ENCODE data around the gene EFL1. TPM values are rescaled to one million over a fixed set of nuclear protein-coding genes. Genes with fewer than 3 reads are reported as not detected.
"Not testable (repeated sequence)": the region's sequence is repeated elsewhere in the genome, so short reads cannot be mapped to it uniquely, and the experiment has no call there.

The EFL1 gene
- total RNA-seq, 1 donor from 2014 or later = 18.1 TPM

DNA sequence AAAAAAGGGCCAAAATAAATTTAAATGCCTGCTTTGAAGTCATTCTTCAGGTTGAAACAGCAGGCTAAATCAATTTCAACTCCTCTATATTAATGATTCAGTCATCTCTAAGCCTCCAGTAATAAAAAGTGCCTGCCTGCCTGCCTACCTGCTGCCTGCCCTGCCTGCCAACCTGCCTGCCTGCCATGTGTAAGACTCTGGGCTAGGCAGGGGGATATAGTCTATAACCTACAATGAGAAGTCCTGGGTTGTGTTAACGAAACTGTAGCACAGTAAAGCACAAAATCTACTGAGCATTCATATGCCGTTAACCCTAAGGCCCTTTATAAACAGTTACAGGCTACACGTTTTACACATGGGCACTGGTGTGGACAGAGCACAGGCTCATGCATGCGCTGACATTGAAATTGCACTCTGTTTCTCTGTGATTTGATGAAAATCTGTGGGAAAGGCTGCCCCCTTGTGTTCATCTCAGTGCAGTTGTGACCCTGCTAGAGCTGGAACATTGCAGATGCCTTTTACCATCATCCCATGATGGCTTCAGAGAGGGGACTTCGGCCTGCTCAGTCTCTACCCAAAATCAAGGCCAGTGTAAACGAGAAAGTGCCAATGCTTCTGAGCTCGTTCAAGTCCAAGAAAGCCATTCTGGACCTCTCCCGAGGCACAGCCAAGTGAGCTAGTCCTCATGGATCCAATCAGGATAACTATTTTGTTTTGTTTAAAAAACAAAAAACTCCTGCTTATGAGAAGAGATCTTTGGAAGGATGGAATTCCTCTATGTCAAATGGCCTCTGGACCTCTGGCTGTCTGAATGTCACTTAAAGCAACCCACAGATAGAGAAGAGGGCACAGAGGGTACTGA is 64.6 kb downstream of the EFL1 start:
- Mint-ChIP-seq H3K4me1 (peaks cover 9% of the 10 kb centered on the region), H3K27ac (no peak overlapping the region), H3K27me3 (no peaks in the 10 kb centered on the region), H3K9me3 (no peaks in the 10 kb centered on the region), H3K4me3 (no peak overlapping the region), H3K36me3 (ENCODE audit: low read depth) (peaks cover 13% of the 10 kb centered on the region)
- ChIA-PET CTCF (interaction anchor here (0.8 to 1.2 kb wide), 5 partner anchors 11 to 720 kb away, joined by 3 to 8 read pairs (median 6); no protein-coding TSS in a partner anchor), POLR2A (no interaction called here)
- intact Hi-C loops (cut with micrococcal nuclease) = loop anchor here (1.0 to 2.0 kb wide), 3 partner anchors 90 to 787 kb away; no protein-coding TSS in a partner anchor
- TF ChIP-seq, protein P1, sequence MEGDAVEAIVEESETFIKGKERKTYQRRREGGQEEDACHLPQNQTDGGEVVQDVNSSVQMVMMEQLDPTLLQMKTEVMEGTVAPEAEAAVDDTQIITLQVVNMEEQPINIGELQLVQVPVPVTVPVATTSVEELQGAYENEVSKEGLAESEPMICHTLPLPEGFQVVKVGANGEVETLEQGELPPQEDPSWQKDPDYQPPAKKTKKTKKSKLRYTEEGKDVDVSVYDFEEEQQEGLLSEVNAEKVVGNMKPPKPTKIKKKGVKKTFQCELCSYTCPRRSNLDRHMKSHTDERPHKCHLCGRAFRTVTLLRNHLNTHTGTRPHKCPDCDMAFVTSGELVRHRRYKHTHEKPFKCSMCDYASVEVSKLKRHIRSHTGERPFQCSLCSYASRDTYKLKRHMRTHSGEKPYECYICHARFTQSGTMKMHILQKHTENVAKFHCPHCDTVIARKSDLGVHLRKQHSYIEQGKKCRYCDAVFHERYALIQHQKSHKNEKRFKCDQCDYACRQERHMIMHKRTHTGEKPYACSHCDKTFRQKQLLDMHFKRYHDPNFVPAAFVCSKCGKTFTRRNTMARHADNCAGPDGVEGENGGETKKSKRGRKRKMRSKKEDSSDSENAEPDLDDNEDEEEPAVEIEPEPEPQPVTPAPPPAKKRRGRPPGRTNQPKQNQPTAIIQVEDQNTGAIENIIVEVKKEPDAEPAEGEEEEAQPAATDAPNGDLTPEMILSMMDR (IDR thresholded peaks at IDR 0.05) = peak; percentile 37
- DNase-seq = peak; percentile 18
- peak; percentile 83 for ATAC-seq (ENCODE audit: low read depth)

DNA sequence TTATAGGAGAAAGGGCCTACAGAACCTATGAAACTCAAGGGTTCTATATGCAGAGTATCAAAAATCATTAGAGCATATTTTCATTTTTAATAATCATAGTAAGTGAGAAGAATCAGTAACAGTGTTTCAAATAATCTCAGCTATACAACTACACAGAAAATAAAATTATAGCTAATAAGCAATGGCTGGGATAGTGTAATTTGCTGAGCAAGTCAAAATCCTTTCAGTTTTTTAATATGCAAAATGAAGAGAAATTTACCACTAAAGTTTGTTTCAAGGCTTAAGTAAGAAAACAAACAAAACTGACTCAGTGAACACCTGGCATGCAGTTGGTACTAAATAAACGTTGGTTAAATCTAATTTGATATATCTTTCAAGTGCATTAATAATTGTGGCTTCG is 66.2 kb downstream of the EFL1 start:
- H3K36me3 Mint-ChIP-seq (ENCODE audit: low read depth) = peaks cover 16% of the 10 kb centered on the region
- intact Hi-C loops (cut with micrococcal nuclease) = loop anchor here (2.0 kb wide), 1 partner anchor 786 kb away; no protein-coding TSS in a partner anchor
- POLR2A ChIA-PET = no interaction called here

DNA sequence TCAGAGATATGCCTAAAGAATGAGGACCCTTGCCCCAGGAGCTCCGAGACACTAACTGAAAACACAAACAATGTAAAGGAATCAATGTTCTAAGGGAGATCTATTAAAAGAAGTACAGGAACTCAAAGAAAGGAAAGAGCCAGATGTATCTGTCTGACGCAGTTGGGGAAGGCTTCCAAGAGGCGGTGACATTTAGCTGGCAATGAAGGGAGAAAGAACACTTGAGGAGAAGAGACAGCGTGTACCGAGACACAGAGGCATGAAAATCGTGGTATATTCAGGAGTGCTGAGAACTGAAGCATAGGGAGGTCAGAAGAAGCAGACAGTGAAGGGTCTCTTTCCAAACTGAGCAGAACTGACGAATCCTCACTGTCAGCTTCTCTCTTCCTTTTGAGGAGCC is 66.7 kb downstream of the EFL1 start:
- DNase-seq; H3K27me3 Mint-ChIP-seq; H3K4me1 Mint-ChIP-seq; POLR2A ChIA-PET; H3K27ac Mint-ChIP-seq; ATAC-seq (ENCODE audit: low read depth); H3K9me3 Mint-ChIP-seq; H3K4me3 Mint-ChIP-seq: not testable (repeated sequence)
- CTCF ChIA-PET = interaction anchor here (0.8 to 1.4 kb wide), 2 partner anchors 9 to 83 kb away, joined by 3 read pairs; no protein-coding TSS in a partner anchor
- intact Hi-C loops (cut with micrococcal nuclease) = loop anchor here (2.0 kb wide), 1 partner anchor 785 kb away; no protein-coding TSS in a partner anchor
- H3K36me3 Mint-ChIP-seq (ENCODE audit: low read depth) = peaks cover 18% of the 10 kb centered on the region

More for the DNA sequence above, 66.2 kb downstream of the EFL1 start:
- Mint-ChIP-seq H3K27ac (no peak overlapping the region), H3K4me1 (peaks cover 9% of the 10 kb centered on the region), H3K9me3 (no peaks in the 10 kb centered on the region), H3K4me3 (no peak overlapping the region), H3K27me3 (no peaks in the 10 kb centered on the region)
- CTCF ChIA-PET = interaction anchor here (0.8 to 1.4 kb wide), 2 partner anchors 9 to 84 kb away, joined by 3 read pairs; no protein-coding TSS in a partner anchor
- DNase-seq (no peak), ATAC-seq (ENCODE audit: low read depth) (no peak)
- TF ChIP-seq, protein P1 (IDR thresholded peaks at IDR 0.05) = no peak

DNA sequence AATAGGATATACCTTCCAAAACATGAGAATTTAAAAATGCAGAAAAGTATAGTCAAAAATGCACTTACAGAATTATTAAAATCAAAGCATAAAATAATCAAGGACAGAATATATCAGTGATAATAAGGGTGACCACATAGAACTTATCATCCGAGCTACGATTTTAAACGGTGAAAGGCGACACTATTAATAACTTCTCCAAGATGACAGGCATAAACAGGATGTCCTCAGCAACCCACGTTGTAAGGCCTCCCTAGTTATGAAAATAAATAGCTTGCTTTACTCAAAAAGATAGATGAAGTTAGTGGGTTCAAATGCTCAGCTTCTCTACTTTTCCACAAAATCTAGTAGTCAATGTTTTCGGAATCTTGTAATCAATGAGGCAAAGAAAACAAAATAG is 68.0 kb downstream of the EFL1 start:
- H3K27ac Mint-ChIP-seq; CTCF ChIA-PET; POLR2A ChIA-PET; H3K9me3 Mint-ChIP-seq; H3K4me3 Mint-ChIP-seq; H3K4me1 Mint-ChIP-seq; intact Hi-C loops (cut with micrococcal nuclease); ATAC-seq (ENCODE audit: low read depth); H3K27me3 Mint-ChIP-seq; DNase-seq: not testable (repeated sequence)
- H3K36me3 Mint-ChIP-seq (ENCODE audit: low read depth) = peaks cover 22% of the 10 kb centered on the region

DNA sequence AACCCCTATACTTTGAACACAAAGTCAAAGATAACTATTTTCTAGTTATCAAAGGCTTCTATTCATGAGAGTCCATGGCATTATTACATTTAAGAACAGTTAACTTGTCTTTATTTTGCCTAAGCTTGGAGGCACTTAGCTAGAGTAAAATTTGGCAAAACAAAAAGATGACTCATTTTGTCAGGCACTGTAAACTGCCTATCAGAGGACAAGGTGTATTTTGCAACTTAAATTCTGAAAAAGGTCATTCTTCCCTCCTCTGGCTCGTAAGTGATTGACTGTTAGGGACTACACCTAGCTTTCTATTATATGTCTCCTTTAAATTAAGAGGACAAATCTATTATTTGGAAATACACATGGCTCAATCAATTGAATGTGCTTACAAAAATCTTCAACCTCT is 69.1 kb downstream of the EFL1 start:
- H3K9me3 Mint-ChIP-seq; H3K4me1 Mint-ChIP-seq; DNase-seq; H3K4me3 Mint-ChIP-seq; ATAC-seq (ENCODE audit: low read depth); CTCF ChIA-PET; POLR2A ChIA-PET; H3K27ac Mint-ChIP-seq; intact Hi-C loops (cut with micrococcal nuclease); H3K27me3 Mint-ChIP-seq: not testable (repeated sequence)
- H3K36me3 Mint-ChIP-seq (ENCODE audit: low read depth) = peaks cover 23% of the 10 kb centered on the region

DNA sequence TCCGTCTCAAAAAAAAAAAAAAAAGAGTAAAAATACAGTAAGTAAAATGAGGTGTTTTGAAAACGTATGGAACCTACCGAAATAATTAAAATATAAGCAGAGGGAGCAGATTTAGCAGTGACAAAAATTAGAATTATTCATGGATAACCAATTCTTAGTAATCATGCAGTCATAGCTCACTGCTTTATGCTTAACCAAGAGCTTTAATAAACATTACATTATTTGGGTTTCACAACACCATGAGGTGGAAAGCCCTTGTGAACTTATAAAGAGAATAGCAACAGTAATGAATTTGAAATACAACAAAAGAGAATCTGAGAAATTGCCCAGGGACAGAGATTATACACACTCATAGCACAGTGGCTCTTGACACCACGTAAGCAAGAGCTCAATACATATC is 70.1 kb downstream of the EFL1 start:
- ATAC-seq (ENCODE audit: low read depth); H3K9me3 Mint-ChIP-seq; POLR2A ChIA-PET; H3K27me3 Mint-ChIP-seq; intact Hi-C loops (cut with micrococcal nuclease); DNase-seq; H3K4me3 Mint-ChIP-seq; H3K27ac Mint-ChIP-seq; CTCF ChIA-PET; H3K4me1 Mint-ChIP-seq: not testable (repeated sequence)
- H3K36me3 Mint-ChIP-seq (ENCODE audit: low read depth) = peaks cover 20% of the 10 kb centered on the region
